ENCODE results near the gene CEBPZ.

DNA sequence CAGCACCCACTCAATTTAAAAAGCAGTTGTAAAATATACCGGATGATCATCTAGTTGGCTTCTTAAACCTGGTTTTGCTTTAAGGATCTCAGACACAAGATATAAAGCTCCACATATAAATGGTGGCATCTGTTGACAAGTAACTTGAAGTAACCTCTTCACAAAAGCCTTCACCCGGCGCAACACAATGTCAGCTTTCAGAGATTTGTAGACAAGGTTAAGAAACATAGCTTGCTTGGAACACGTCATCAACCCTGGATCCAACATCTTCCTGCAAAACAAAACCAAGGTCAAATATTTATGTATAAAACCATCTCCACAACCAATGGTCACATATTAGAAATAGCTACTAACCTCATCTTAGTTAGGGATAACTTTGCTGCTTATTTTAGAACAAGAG, 8.3 kb downstream of the CEBPZ start:
- TF ChIP-seq, protein P1, sequence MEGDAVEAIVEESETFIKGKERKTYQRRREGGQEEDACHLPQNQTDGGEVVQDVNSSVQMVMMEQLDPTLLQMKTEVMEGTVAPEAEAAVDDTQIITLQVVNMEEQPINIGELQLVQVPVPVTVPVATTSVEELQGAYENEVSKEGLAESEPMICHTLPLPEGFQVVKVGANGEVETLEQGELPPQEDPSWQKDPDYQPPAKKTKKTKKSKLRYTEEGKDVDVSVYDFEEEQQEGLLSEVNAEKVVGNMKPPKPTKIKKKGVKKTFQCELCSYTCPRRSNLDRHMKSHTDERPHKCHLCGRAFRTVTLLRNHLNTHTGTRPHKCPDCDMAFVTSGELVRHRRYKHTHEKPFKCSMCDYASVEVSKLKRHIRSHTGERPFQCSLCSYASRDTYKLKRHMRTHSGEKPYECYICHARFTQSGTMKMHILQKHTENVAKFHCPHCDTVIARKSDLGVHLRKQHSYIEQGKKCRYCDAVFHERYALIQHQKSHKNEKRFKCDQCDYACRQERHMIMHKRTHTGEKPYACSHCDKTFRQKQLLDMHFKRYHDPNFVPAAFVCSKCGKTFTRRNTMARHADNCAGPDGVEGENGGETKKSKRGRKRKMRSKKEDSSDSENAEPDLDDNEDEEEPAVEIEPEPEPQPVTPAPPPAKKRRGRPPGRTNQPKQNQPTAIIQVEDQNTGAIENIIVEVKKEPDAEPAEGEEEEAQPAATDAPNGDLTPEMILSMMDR (IDR thresholded peaks at IDR 0.05; ENCODE audit: extremely low read depth in 1 of 2, insufficient read depth in 1 of 2, low read depth in 1 of 2, low read length in 2 of 2), result no peak
- no peak for TF ChIP-seq POLR2A (IDR thresholded peaks at IDR 0.05; ENCODE audit: low read depth, low read length)
